T-helper 2 cell treated with Interferon-gamma antibody and Interleukin-4, amounts not matched to agents 100 ng/mL and 5 ng/mL, for 36 hours (primary cell): ENCODE measurements around the gene SDC3. TPM values are rescaled to one million over a fixed set of nuclear protein-coding genes. Genes with fewer than 3 reads are reported as not detected.

Experiments used
- intact Hi-C: fragments of 100-400 bp; cut with micrococcal nuclease; formaldehyde crosslinking; loops from one replicate; pipeline ENCODE4 v1.15.1; 2023
- total RNA-seq: library from RNA; stranded (reverse); gene quantifications from 2 replicates; pipeline ENCODE4 v1.2.3, GENCODE V29; 2022

The SDC3 gene
- total RNA-seq, 1 donor from 2014 or later = 0.11 TPM

- intact Hi-C loops = loop anchor here (1.0 to 5.0 kb wide), 2 partner anchors 127 to 146 kb away; no protein-coding TSS in a partner anchor
Measured at GRCh38 chr1:30928789-30929134, 20.2 kb upstream of the SDC3 start.

GRCh38 chr1:30928171-30928570 lies 19.6 kb upstream of the SDC3 start:
- intact Hi-C loops = loop anchor here (5.0 kb wide), 1 partner anchor 146 kb away; no protein-coding TSS in a partner anchor

- intact Hi-C loops = loop anchor here (5.0 kb wide), 1 partner anchor 145 kb away; no protein-coding TSS in a partner anchor
Measured at GRCh38 chr1:30927448-30927847, 18.9 kb upstream of the SDC3 start.

- intact Hi-C loops = no loop called here
Measured at GRCh38 chr1:30923597-30923996, 15.0 kb upstream of the SDC3 start.

GRCh38 chr1:30920827-30921226 lies 12.3 kb upstream of the SDC3 start:
- intact Hi-C loops = no loop called here

GRCh38 chr1:30919025-30919881 lies 10.7 kb upstream of the SDC3 start:
- intact Hi-C loops = no loop called here

GRCh38 chr1:30916296-30916695 lies 7.7 kb upstream of the SDC3 start:
- intact Hi-C loops = no loop called here

- intact Hi-C loops = no loop called here
Measured at GRCh38 chr1:30915491-30916230, 7.1 kb upstream of the SDC3 start.

GRCh38 chr1:30914931-30915330 lies 6.4 kb upstream of the SDC3 start:
- intact Hi-C loops = no loop called here

- intact Hi-C loops = no loop called here
Measured at GRCh38 chr1:30914587-30914922, 6.0 kb upstream of the SDC3 start.

GRCh38 chr1:30912913-30913652 lies 4.5 kb upstream of the SDC3 start:
- intact Hi-C loops = no loop called here

GRCh38 chr1:30912224-30912623 lies 3.7 kb upstream of the SDC3 start:
- intact Hi-C loops = no loop called here

GRCh38 chr1:30911059-30911954 lies 2.7 kb upstream of the SDC3 start:
- intact Hi-C loops = loop anchor here (1.0 kb wide), 3 partner anchors 110 to 192 kb away; no protein-coding TSS in a partner anchor

- intact Hi-C loops = no loop called here
Measured at GRCh38 chr1:30909365-30910068, 959 bp upstream of the SDC3 start.

GRCh38 chr1:30908316-30908695 lies 252 bp downstream of the SDC3 start:
- intact Hi-C loops = no loop called here

GRCh38 chr1:30907481-30908315 lies 860 bp downstream of the SDC3 start:
- intact Hi-C loops = no loop called here

- intact Hi-C loops = no loop called here
Measured at GRCh38 chr1:30906631-30907441, 1.7 kb downstream of the SDC3 start.

GRCh38 chr1:30905916-30906620 lies 2.5 kb downstream of the SDC3 start:
- intact Hi-C loops = no loop called here
